ENCODE results near the gene GPR161. TPM values are rescaled to one million over a fixed set of nuclear protein-coding genes. Genes with fewer than 3 reads are reported as not detected.

GPR161 gene
- total RNA-seq, 1 donor from 2014 or later: 16.4 TPM

DNA sequence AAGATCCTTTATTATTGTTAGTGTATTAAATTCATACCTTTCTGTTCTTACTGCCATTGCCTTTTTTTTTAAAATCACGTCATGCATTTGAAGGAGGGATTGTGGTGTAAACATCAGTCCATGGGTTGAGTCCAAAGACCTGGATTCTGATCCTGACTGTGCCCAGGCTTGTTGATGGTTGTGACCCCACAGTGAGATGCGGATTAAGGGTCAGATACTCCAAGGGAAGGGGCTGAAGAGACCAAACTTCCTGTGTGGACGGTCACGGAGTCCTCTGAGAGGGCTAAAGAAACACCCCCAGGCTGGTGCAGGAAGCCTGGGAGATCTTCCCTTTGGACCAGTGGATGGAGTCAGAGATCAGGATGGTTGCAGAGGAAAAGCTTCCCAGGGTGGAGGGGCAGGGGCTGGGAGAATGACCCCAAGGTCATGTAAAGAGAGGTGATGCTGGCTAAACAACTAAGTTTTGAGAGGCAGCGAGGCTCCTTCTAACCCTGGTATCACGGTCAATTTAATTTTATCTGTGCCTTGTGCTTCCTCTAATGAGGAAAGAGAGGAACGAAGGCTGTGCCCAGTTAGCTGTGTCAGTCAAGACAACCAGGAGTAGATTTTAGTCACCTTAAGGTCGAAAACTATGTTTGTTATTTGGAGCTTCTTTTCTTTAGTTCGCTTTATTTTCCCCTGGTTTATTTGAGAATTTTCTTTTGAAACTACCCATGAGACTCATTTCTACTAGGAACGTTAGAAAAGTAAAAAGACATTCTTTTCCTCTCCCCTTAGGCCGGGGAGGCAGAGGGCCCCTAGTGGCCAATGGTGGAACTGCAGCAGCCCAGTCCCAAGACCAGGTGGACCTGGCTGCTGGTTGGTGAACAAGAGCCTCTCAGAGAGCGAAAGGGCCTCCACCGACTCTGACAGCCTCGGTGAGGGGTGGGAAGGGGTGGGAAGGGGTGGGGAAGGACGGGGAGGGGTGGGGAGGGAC lies 8.7 kb upstream of the GPR161 start:
- peak; percentile 50 for DNase-seq (ENCODE audit: low read depth)
- H3K4me3 ChIP-seq (ENCODE audit: low read depth, low read length): no peak overlapping the region
- TF ChIP-seq, protein P1, sequence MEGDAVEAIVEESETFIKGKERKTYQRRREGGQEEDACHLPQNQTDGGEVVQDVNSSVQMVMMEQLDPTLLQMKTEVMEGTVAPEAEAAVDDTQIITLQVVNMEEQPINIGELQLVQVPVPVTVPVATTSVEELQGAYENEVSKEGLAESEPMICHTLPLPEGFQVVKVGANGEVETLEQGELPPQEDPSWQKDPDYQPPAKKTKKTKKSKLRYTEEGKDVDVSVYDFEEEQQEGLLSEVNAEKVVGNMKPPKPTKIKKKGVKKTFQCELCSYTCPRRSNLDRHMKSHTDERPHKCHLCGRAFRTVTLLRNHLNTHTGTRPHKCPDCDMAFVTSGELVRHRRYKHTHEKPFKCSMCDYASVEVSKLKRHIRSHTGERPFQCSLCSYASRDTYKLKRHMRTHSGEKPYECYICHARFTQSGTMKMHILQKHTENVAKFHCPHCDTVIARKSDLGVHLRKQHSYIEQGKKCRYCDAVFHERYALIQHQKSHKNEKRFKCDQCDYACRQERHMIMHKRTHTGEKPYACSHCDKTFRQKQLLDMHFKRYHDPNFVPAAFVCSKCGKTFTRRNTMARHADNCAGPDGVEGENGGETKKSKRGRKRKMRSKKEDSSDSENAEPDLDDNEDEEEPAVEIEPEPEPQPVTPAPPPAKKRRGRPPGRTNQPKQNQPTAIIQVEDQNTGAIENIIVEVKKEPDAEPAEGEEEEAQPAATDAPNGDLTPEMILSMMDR (IDR thresholded peaks at IDR 0.05; ENCODE audit: insufficient read depth, low read length, poor library complexity, severe bottlenecking): peak; percentile 99
- no peaks in the 10 kb centered on the region for H3K27me3 ChIP-seq (ENCODE audit: control insufficient read depth, insufficient read depth, low read length)
- H3K36me3 ChIP-seq (ENCODE audit: control insufficient read depth, insufficient read depth, low read length): no peaks in the 10 kb centered on the region

DNA sequence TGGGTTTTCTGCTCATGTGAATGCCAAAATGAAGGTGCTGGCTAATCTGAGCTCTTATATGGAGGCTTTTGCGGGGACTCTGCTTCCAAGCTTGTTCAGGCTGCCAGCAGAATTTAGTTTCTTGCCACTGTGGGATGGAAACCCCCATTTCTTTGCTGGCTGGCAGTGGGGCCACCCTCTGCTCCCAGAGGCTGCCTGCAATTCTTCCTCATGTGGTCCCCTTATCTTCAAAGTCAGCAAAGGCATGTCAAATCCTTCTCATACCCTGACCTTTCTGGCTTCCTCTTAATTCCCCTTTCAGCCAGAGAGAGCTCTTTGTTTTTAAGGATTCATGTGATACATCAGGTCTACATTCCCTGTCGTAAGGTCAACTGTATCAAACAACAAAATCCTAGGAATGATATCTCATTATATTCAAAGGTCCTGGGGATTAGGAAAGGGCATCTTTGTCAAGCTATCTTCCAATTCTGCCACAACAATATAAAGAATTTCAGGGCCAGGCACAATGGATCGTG lies 5.2 kb upstream of the GPR161 start:
- TF ChIP-seq, protein P1 (IDR thresholded peaks at IDR 0.05; ENCODE audit: insufficient read depth, low read length, poor library complexity, severe bottlenecking): no peak
- H3K36me3 ChIP-seq (ENCODE audit: control insufficient read depth, insufficient read depth, low read length): no peaks in the 10 kb centered on the region
- H3K4me3 ChIP-seq (ENCODE audit: low read depth, low read length): no peak overlapping the region
- H3K27me3 ChIP-seq (ENCODE audit: control insufficient read depth, insufficient read depth, low read length): no peaks in the 10 kb centered on the region
- no peak for DNase-seq (ENCODE audit: low read depth)

DNA sequence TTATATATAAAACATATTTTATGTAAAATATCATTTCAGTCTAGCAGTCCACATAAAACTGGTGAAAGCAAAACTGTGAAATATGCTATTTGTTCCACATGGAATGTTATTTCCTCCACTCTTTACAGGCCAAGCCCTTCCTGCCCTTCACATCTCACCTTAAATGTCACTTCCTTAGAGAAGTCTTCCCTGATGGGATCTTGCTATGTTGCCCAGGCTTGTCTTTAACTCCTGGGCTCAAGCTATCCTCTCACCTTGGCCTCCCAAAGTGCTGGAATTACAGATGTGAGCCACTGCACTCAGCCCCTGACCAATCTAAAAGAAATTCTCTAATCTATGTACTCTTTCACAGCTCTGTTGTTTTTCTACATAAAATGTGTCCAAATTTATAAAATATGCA lies 2.3 kb upstream of the GPR161 start:
- H3K27me3 ChIP-seq (ENCODE audit: control insufficient read depth, insufficient read depth, low read length): no peaks in the 10 kb centered on the region
- TF ChIP-seq, protein P1 (IDR thresholded peaks at IDR 0.05; ENCODE audit: insufficient read depth, low read length, poor library complexity, severe bottlenecking): no peak

DNA sequence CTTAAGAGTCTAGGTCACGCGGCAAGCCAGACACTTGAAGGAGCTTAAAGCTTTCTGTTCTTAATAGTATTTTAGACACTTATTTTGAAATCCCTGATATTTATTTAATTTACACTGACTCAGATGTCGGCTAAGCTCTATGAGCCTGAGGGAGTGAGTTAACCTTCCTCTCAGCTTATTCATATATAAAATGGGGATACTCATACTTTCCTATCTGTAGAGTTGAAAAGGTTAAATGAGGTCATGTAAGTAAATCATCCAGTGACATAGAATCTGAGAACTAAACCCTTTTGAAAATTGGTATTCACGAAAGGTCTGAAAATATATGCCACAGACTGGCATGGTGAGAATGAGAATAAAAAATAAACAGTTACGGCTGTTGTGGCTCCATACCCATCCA lies 1.4 kb upstream of the GPR161 start:
- Histone ChIP-seq H3K27me3 (ENCODE audit: control insufficient read depth, insufficient read depth, low read length) (no peaks in the 10 kb centered on the region), H3K36me3 (ENCODE audit: control insufficient read depth, insufficient read depth, low read length) (no peaks in the 10 kb centered on the region), H3K4me3 (ENCODE audit: low read depth, low read length) (no peak overlapping the region)
- DNase-seq (ENCODE audit: low read depth): no peak
- TF ChIP-seq, protein P1 (IDR thresholded peaks at IDR 0.05; ENCODE audit: insufficient read depth, low read length, poor library complexity, severe bottlenecking): no peak

More for the DNA sequence above, 2.3 kb upstream of the GPR161 start:
- no peak for DNase-seq (ENCODE audit: low read depth)
- no peak overlapping the region for H3K4me3 ChIP-seq (ENCODE audit: low read depth, low read length)
- H3K36me3 ChIP-seq (ENCODE audit: control insufficient read depth, insufficient read depth, low read length): no peaks in the 10 kb centered on the region

DNA sequence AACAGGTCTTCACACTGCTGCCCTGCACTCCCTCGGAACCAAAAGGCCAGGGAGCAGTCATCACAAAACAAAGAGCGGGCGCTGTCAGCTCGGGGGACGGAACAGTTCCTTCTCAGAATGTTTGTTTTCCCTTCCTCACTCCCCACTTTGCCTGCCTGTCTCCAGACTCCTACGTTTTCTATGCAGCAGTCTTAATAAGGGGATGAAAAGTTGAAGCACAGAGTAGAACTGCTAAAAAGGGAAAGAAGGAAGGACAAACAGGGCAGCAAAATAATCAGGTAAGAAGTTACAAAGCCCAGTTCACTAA lies 738 bp upstream of the GPR161 start:
- DNase-seq (ENCODE audit: low read depth): no peak
- H3K4me3 ChIP-seq (ENCODE audit: low read depth, low read length): peak overlapping the region; percentile 79
- H3K27me3 ChIP-seq (ENCODE audit: control insufficient read depth, insufficient read depth, low read length): no peaks in the 10 kb centered on the region
- TF ChIP-seq, protein P1 (IDR thresholded peaks at IDR 0.05; ENCODE audit: insufficient read depth, low read length, poor library complexity, severe bottlenecking): no peak
- H3K36me3 ChIP-seq (ENCODE audit: control insufficient read depth, insufficient read depth, low read length): no peaks in the 10 kb centered on the region

Measured in kidney epithelial cell (primary cell).